Neural cell (in vitro differentiated cells): Measurements from ENCODE around the gene EMILIN2. TPM values are rescaled to one million over a fixed set of nuclear protein-coding genes. Genes with fewer than 3 reads are reported as not detected.

Experiments
- H2AFZ ChIP-seq: fragments of 200-600, 300-800 bp; sonication (generic), shearing (Covaris generic); 2 replicates; pipeline ENCODE4 v1.6.0; 2014; ENCODE audit warnings: low read depth, mild to moderate bottlenecking, antibody characterized with exemption, low read length, moderate library complexity
- H3F3A ChIP-seq: fragments of 200-600 bp; shearing (Covaris generic); 2 replicates; pipeline ENCODE4 v1.6.1; 2016; ENCODE audit warnings: mild to moderate bottlenecking, moderate library complexity, mixed read lengths, antibody characterized with exemption, low read length; ENCODE audit not compliant: insufficient read depth, poor library complexity, severe bottlenecking
- H3K27ac ChIP-seq: fragments of 200-600, 300-800 bp; sonication (generic), shearing (Covaris generic); 2 replicates; pipeline ENCODE4 v1.5.1; 2014; ENCODE audit warnings: mild to moderate bottlenecking, low read length, moderate library complexity
- H3K27me3 ChIP-seq: fragments of 300-800, 200-600 bp; sonication (generic), shearing (Covaris generic); 2 replicates; pipeline ENCODE4 v1.6.0; 2014; ENCODE audit warnings: mild to moderate bottlenecking, low read depth, low read length, moderate library complexity; ENCODE audit not compliant: insufficient read depth
- H3K36me3 ChIP-seq: fragments of 300-800, 200-600 bp; sonication (generic), shearing (Covaris generic); 2 replicates; pipeline ENCODE4 v1.5.1; 2014; ENCODE audit warnings: mild to moderate bottlenecking, antibody characterized with exemption, low read length, moderate library complexity; ENCODE audit not compliant: insufficient read depth
- H3K4me2 ChIP-seq: fragments of 300-800, 200-600 bp; sonication (generic), shearing (Covaris generic); 2 replicates; pipeline ENCODE4 v1.6.0; 2014; ENCODE audit warnings: mild to moderate bottlenecking, low read length
- H3K4me3 ChIP-seq: fragments of 300-800, 200-600 bp; sonication (generic), shearing (Covaris generic); 2 replicates; pipeline ENCODE4 v1.5.1; 2014; ENCODE audit warnings: mild to moderate bottlenecking, low read length, moderate library complexity
- H3K79me2 ChIP-seq: fragments of 200-600 bp; shearing (Covaris generic); replicated peaks from 2 replicates; pipeline ENCODE4 v1.6.0; 2014; ENCODE audit warnings: mild to moderate bottlenecking, low read length, moderate library complexity; ENCODE audit not compliant: insufficient read depth
- H3K9ac ChIP-seq: fragments of 300-800, 200-600 bp; sonication (generic), shearing (Covaris generic); 2 replicates; pipeline ENCODE4 v1.6.1; 2016; ENCODE audit warnings: mild to moderate bottlenecking, low read length, mixed read lengths
- H3K9me2 ChIP-seq: fragments of 200-600 bp; shearing (Covaris generic); 2 replicates; pipeline ENCODE4 v1.6.1; 2016; ENCODE audit warnings: mild to moderate bottlenecking, low read length, mixed read lengths; ENCODE audit not compliant: insufficient read depth
- H3K9me3 ChIP-seq: fragments of 200-600, 300-800 bp; sonication (generic), shearing (Covaris generic); 2 replicates; pipeline ENCODE4 v1.6.1; 2016; ENCODE audit warnings: mild to moderate bottlenecking, mixed run types, low read length, moderate library complexity, mixed read lengths
- H4K20me1 ChIP-seq: fragments of 200-600 bp; shearing (Covaris generic); 2 replicates; pipeline ENCODE4 v1.6.1; 2016; ENCODE audit warnings: mild to moderate bottlenecking, mixed run types; ENCODE audit not compliant: insufficient read depth
- CTCF ChIP-seq: fragments of 450-650 bp; IDR thresholded peaks from 2 replicates; pipeline ENCODE4 v1.5.1; 2014; ENCODE audit warnings: antibody characterized with exemption, mild to moderate bottlenecking, moderate library complexity; ENCODE audit not compliant: poor library complexity, severe bottlenecking
- EP300 ChIP-seq: fragments of 450-650 bp; conservative IDR thresholded peaks from 2 replicates; pipeline ENCODE4 v1.6.1; 2014; ENCODE audit warnings: antibody characterized with exemption, mild to moderate bottlenecking, moderate library complexity; ENCODE audit not compliant: poor library complexity, severe bottlenecking
- EZH2 ChIP-seq: fragments of 200-600, 300-800 bp; shearing (Covaris generic), sonication (generic); IDR thresholded peaks from 2 replicates; pipeline ENCODE4 v1.6.1; 2014; ENCODE audit warnings: antibody characterized with exemption, low read length, borderline replicate concordance, mild to moderate bottlenecking; ENCODE audit not compliant: insufficient read depth, poor library complexity, severe bottlenecking
- MXI1 ChIP-seq: fragments of 450-650 bp; conservative IDR thresholded peaks from 2 replicates; pipeline ENCODE4 v1.6.1; 2014; ENCODE audit warnings: antibody characterized with exemption, mild to moderate bottlenecking; ENCODE audit not compliant: poor library complexity, severe bottlenecking
- POLR2AphosphoS5 ChIP-seq: IDR thresholded peaks from 2 replicates; pipeline ENCODE4 v1.6.1; 2012
- RAD21 ChIP-seq: fragments of 450-650 bp; conservative IDR thresholded peaks from 2 replicates; pipeline ENCODE4 v1.6.1; 2014; ENCODE audit warnings: antibody characterized with exemption, mild to moderate bottlenecking, moderate library complexity
- REST ChIP-seq: IDR thresholded peaks from 2 replicates; pipeline ENCODE4 v1.6.1; 2012; ENCODE audit warnings: borderline replicate concordance
- SMC3 ChIP-seq: fragments of 450-650 bp; conservative IDR thresholded peaks from 2 replicates; pipeline ENCODE4 v1.6.1; 2014; ENCODE audit warnings: antibody characterized with exemption, mild to moderate bottlenecking, moderate library complexity; ENCODE audit not compliant: poor library complexity
- TAF1 ChIP-seq: IDR thresholded peaks from 2 replicates; pipeline ENCODE4 v1.6.1; 2012; ENCODE audit warnings: low read depth
- polyA plus RNA-seq: library from polyadenylated mRNA; depleted of rRNA; stranded (reverse); fragments of >200 nt; gene quantifications from 2 replicates; pipeline ENCODE4 v1.2.3, GENCODE V29; 2014

EMILIN2 gene
- polyA plus RNA-seq, 1 donor from 2014 or later, result not detected

GRCh38 chr18:2939317-2939716 is 92.5 kb downstream of the EMILIN2 start:
- H3K27ac ChIP-seq, result no peak overlapping the region
- no peaks in the 10 kb centered on the region for H3K79me2 ChIP-seq
- no peak for TF ChIP-seq MXI1
- TF ChIP-seq SMC3, result no peak
- TF ChIP-seq CTCF, result no peak
- TF ChIP-seq REST, result no peak
- TF ChIP-seq TAF1, result no peak
- no peak for TF ChIP-seq EP300
- TF ChIP-seq POLR2AphosphoS5, result no peak
- no peak for TF ChIP-seq EZH2
- no peak for TF ChIP-seq RAD21
- no peaks in the 10 kb centered on the region for H3K36me3 ChIP-seq
- no peaks in the 10 kb centered on the region for H3F3A ChIP-seq
- no peaks in the 10 kb centered on the region for H3K27me3 ChIP-seq
- no peaks in the 10 kb centered on the region for H4K20me1 ChIP-seq
- no peak overlapping the region for H2AFZ ChIP-seq
- H3K4me3 ChIP-seq, result no peak overlapping the region
- H3K9me2 ChIP-seq, result no peaks in the 10 kb centered on the region
- H3K4me2 ChIP-seq, result no peak overlapping the region
- H3K9ac ChIP-seq, result no peak overlapping the region
- no peaks in the 10 kb centered on the region for H3K9me3 ChIP-seq

- Histone ChIP-seq H3K79me2 (no peaks in the 10 kb centered on the region), H3K27me3 (no peaks in the 10 kb centered on the region), H4K20me1 (no peaks in the 10 kb centered on the region), H3K4me3 (peak overlapping the region; percentile 3), H3K9ac (no peak overlapping the region), H3K4me2 (no peak overlapping the region), H2AFZ (no peak overlapping the region), H3K9me2 (no peaks in the 10 kb centered on the region), H3K9me3 (no peaks in the 10 kb centered on the region), H3F3A (no peaks in the 10 kb centered on the region), H3K36me3 (peaks cover 5% of the 10 kb centered on the region), H3K27ac (peak overlapping the region; percentile 6)
- no peak for TF ChIP-seq REST
- no peak for TF ChIP-seq MXI1
- TF ChIP-seq RAD21, result peak; percentile 27
- TF ChIP-seq CTCF, result peak; percentile 64
- TF ChIP-seq SMC3, result peak; percentile 52
- TF ChIP-seq EP300, result peak; percentile 58
- no peak for TF ChIP-seq TAF1
- peak; percentile 62 for TF ChIP-seq POLR2AphosphoS5
- TF ChIP-seq EZH2, result no peak
Observed at GRCh38 chr18:2948038-2948437, 101.2 kb downstream of the EMILIN2 start.
